AG09309 (cell line): ENCODE measurements around the gene AMBN.

Experiments used
- DNase-seq: peaks from one replicate; pipeline ENCODE4 v3.0.0-alpha.2; 2010; ENCODE audit warnings: low read depth
- H3K4me3 ChIP-seq: 2 replicates; pipeline ENCODE4 v1.5.1; 2011; ENCODE audit warnings: mild to moderate bottlenecking, low read depth, low read length, moderate library complexity; ENCODE audit not compliant: control insufficient read depth
- CTCF ChIP-seq: IDR thresholded peaks from 2 replicates; pipeline ENCODE4 v1.5.1; 2011; ENCODE audit warnings: mild to moderate bottlenecking, low read depth, low read length, inconsistent platforms; ENCODE audit not compliant: insufficient read depth, control insufficient read depth; ENCODE audit errors: missing control alignments

The AMBN gene

GRCh38 chr4:70623323-70623722, 31.3 kb downstream of the AMBN start:
- no peak for DNase-seq
- no peak overlapping the region for H3K4me3 ChIP-seq
- TF ChIP-seq CTCF = no peak

DNA sequence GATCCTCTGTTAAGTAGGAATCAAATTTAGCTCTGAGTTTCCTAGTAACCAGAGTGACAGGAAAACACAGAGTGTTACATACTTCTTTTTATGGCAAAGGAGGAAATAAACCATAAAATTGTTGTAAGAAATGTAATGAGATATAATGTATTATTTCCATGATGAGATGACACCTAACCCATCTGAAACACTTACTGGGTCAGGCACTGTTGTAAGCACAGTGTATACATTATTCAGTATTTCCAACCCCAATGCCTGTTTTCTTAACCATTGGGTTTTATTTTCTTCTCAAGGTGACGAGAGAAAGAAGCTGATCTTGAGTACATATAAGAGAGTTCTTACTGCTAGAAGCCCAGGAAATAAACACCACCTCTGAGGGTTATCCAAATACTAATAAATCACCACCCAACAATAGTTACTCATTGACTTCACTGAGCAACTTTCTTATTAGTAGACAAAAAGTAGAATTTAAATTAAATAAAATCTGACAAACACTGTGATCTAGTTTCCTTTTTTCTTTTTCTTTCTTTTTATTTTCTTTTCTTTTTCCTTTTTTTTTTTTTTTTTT, 32.3 kb downstream of the AMBN start:
- no peak for DNase-seq
- H3K4me3 ChIP-seq = no peak overlapping the region
- no peak for TF ChIP-seq CTCF

- no peak for TF ChIP-seq CTCF
- no peak overlapping the region for H3K4me3 ChIP-seq
- DNase-seq = no peak
Observed at GRCh38 chr4:70627620-70628019, 35.6 kb downstream of the AMBN start.

- H3K4me3 ChIP-seq = no peak within 1 kb of the TSS
- no peak for DNase-seq
- TF ChIP-seq CTCF = no peak
Observed at GRCh38 chr4:70628444-70628843, 36.4 kb downstream of the AMBN start, which contains the start of gene ENAM. Gene ENAM, plus strand, starts transcription at chr4:70628744. Its CDS starts 757 bp downstream, at chr4:70629501.

DNA sequence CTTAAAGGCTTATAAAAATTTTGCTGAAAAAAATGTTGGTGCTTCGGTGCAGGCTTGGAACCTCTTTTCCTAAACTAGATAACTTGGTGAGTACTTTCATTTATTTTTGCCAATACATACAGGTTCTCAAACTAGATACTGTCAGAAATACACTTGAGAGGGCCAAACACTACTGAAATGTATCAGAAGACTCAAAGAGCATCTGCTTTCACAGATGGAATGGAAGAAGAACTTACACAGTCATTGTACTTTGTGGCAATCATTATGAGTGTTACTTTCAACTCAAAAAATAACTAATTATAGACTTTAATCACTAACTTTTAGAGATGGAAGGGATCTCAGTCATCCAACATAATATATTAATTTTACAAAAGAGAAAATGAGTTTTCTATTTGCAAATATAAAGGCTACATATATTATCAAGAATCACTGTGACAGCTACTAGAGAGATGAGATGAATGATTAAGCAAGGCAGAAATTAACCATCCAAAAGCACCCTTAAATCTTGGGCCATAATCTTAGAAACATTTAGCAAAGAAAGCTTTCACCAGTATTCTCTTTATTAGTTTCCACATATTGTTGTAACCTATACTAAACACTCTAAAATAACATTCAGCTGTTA, 37.5 kb downstream of the AMBN start:
- TF ChIP-seq CTCF = no peak
- H3K4me3 ChIP-seq = no peak overlapping the region
- DNase-seq = no peak

DNA sequence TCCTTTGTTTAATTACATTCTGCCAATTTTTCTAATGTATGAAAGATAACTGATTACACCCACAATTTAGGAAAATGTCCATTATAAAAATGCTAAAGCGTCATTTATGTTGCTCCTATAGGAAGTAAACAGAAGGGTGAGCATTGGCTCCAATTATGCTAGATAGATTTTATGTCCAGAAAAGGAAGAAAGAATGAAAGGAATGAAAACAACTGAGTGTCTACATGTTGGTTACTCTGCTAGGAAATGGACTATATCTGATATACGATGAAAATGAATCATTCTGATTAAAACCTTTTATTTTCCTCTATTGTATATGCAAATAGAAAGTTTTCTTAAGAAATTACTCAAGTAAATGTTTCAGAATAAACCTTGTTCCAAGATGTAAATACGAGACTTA, 38.1 kb downstream of the AMBN start:
- no peak for DNase-seq
- TF ChIP-seq CTCF = no peak
- no peak overlapping the region for H3K4me3 ChIP-seq
